ENCODE results near the gene NFIA. TPM values are rescaled to one million over a fixed set of nuclear protein-coding genes. Genes with fewer than 3 reads are reported as not detected.

The NFIA gene
- total and polyA plus RNA-seq, 2 of the 13 experiments (the other 11 are each of a cell fraction or from before 2014, with no cell fraction given): 14.7 to 28.5 TPM

- 41% methylated on average over 10 of the region's 10 CpGs for WGBS (ENCODE audit: low lambda C conversion rate)
- POLR2A ChIA-PET: interaction anchor here (1.0 kb wide), 1 partner anchor 24 kb away, joined by 4 read pairs; no protein-coding TSS in a partner anchor
- TF ChIP-seq FOXJ3 (CRISPR knock-in tag; IDR thresholded peaks at IDR 0.05; ENCODE audit: borderline replicate concordance): no peak
- no peak for TF ChIP-seq MEIS1 (CRISPR knock-in tag; IDR thresholded peaks at IDR 0.05; ENCODE audit: borderline replicate concordance)
- TF ChIP-seq HCFC1 (IDR thresholded peaks at IDR 0.05; ENCODE audit: low read depth, low read length): no peak
- peak; percentile 92 for TF ChIP-seq CBX2 (IDR thresholded peaks at IDR 0.05; ENCODE audit: low read depth, low read length)
- TF ChIP-seq CBX2 (CRISPR knock-in tag; IDR thresholded peaks at IDR 0.05; ENCODE audit: low read depth): no peak
- no peak for TF ChIP-seq MYC (CRISPR knock-in tag; IDR thresholded peaks at IDR 0.05; ENCODE audit: borderline replicate concordance)
- 0 out of 2 replicates have a peak, but pooled peaks have one; percentile 6 for TF ChIP-seq ZNF543 (CRISPR knock-in tag; IDR thresholded peaks at IDR 0.05)
- Histone ChIP-seq H3K27me3 (ENCODE audit: control insufficient read depth in 1 of 2, insufficient read depth in 2 of 2, low read length in 2 of 2) (peaks cover 2 to 32% of the 10 kb centered on the region in 2 experiments; a peak in 4 of 5 replicates), H3K27ac (ENCODE audit: extremely low read length, insufficient read depth, low read length) (no peak overlapping the region), H2AFZ (ENCODE audit: low read length) (no peak overlapping the region), H3K4me1 (ENCODE audit: insufficient read depth, low read length) (peaks cover 45% of the 10 kb centered on the region), H3K9me3 (ENCODE audit: low read length) (no peaks in the 10 kb centered on the region), H3K79me2 (ENCODE audit: insufficient read depth, low read length) (no peaks in the 10 kb centered on the region), H3K4me2 (ENCODE audit: low read depth, low read length) (peak overlapping the region; percentile 86), H3K36me3 (replicated peaks in 1 of 2; ENCODE audit: control insufficient read depth in 1 of 2, insufficient read depth in 2 of 2, low read length in 2 of 2) (no peaks in the 10 kb centered on the region), H3K9ac (ENCODE audit: insufficient read depth, low read depth, low read length) (peak overlapping the region; percentile 26; the same call in 1 of the 2 replicates), H4K20me1 (ENCODE audit: insufficient read depth, low read length) (no peaks in the 10 kb centered on the region), H3K4me3 (replicated peaks in 1 of 3; ENCODE audit: insufficient read depth in 1 of 3, low read depth in 2 of 3, low read length in 3 of 3) (peak overlapping the region; percentile 58 to 77 (median 68); a peak in 5 of 6 replicates)
- DNase-seq (ENCODE audit: low spot score): no peak
- no peak for FAIRE-seq
- no TSS peak for BruUV-seq (replicated peaks)
- in situ Hi-C loops (cut with HindIII; ENCODE audit: extremely low pct_ligation_motif_present, low pct_unique_long_range_greater_than_20kb): loop anchor here (5.0 kb wide), 2 partner anchors 284 to 399 kb away; no protein-coding TSS in a partner anchor
- no peak for ATAC-seq
- intact Hi-C loops (cut with micrococcal nuclease; ENCODE audit: unreplicated experiment): loop anchor here (5.0 to 10.0 kb wide), 5 partner anchors 34 to 802 kb away; no protein-coding TSS in a partner anchor
- CTCF ChIA-PET (ENCODE audit: low intra/inter-chr PET ratio, low total read pairs): no interaction called here
Measured at GRCh38 chr1:61053226-61053711, 29.1 kb upstream of the NFIA start.
